Activated naive CD4-positive, alpha-beta T cell treated with anti-CD3 and anti-CD28 coated beads, Interleukin-2, amount 10 ng/mL, durations not matched to agents 7 days and 5 days (primary cell): Measurements from ENCODE around the gene MOGAT2.

Experiments used
- CTCF ChIA-PET: fragments of 350-600 bp; sonication (Branson Sonifier 250); formaldehyde crosslinking; loops from one replicate; lab custom pipeline; 2021; ENCODE audit warnings: antibody characterized with exemption; lab: Charles Lee
- DNase-seq: peaks from one replicate; pipeline ENCODE4 v3.0.0-alpha.2; 2020
- H3K27ac Mint-ChIP-seq: one replicate; pipeline ENCODE4 v1.8.0; 2021; ENCODE audit warnings: mild to moderate bottlenecking, moderate library complexity, mixed read lengths
- H3K27me3 Mint-ChIP-seq: one replicate; pipeline ENCODE4 v1.8.0; 2021; ENCODE audit warnings: mild to moderate bottlenecking, mixed read lengths
- H3K36me3 Mint-ChIP-seq: one replicate; pipeline ENCODE4 v1.8.0; 2021; ENCODE audit warnings: mixed read lengths
- H3K4me1 Mint-ChIP-seq: one replicate; pipeline ENCODE4 v1.8.0; 2021; ENCODE audit warnings: mixed read lengths
- H3K4me3 Mint-ChIP-seq: one replicate; pipeline ENCODE4 v1.8.0; 2021; ENCODE audit warnings: mild to moderate bottlenecking, moderate library complexity, mixed read lengths
- H3K9me3 Mint-ChIP-seq: one replicate; pipeline ENCODE4 v1.8.0; 2021; ENCODE audit warnings: mixed read lengths

MOGAT2 gene

GRCh38 chr11:75771646-75772410 lies 54.2 kb downstream of the MOGAT2 start:
- DNase-seq: no peak
- CTCF ChIA-PET: no interaction called here
- no peaks in the 10 kb centered on the region for H3K9me3 Mint-ChIP-seq

GRCh38 chr11:75773595-75774353 lies 56.1 kb downstream of the MOGAT2 start:
- H3K27ac Mint-ChIP-seq: no peak overlapping the region
- peaks cover 32% of the 10 kb centered on the region for H3K27me3 Mint-ChIP-seq
- H3K36me3 Mint-ChIP-seq: no peaks in the 10 kb centered on the region
- peaks cover 28% of the 10 kb centered on the region for H3K4me1 Mint-ChIP-seq
- H3K4me3 Mint-ChIP-seq: no peak overlapping the region
- CTCF ChIA-PET: interaction anchor here (1.0 to 2.0 kb wide), 2 partner anchors 28 to 68 kb away, joined by 3 to 6 read pairs; no protein-coding TSS in a partner anchor
- peak; percentile 24 for DNase-seq
- H3K9me3 Mint-ChIP-seq: no peaks in the 10 kb centered on the region

More at GRCh38 chr11:75771646-75772410, 54.2 kb downstream of the MOGAT2 start:
- H3K36me3 Mint-ChIP-seq: no peaks in the 10 kb centered on the region
- no peak overlapping the region for H3K4me3 Mint-ChIP-seq
- H3K4me1 Mint-ChIP-seq: peaks cover 24% of the 10 kb centered on the region
- H3K27me3 Mint-ChIP-seq: peaks cover 42% of the 10 kb centered on the region
- H3K27ac Mint-ChIP-seq: no peak overlapping the region

- Mint-ChIP-seq H3K36me3 (no peaks in the 10 kb centered on the region), H3K4me3 (no peak overlapping the region), H3K9me3 (no peaks in the 10 kb centered on the region), H3K4me1 (peaks cover 29% of the 10 kb centered on the region), H3K27ac (no peak overlapping the region), H3K27me3 (peaks cover 20% of the 10 kb centered on the region)
- DNase-seq: no peak
- CTCF ChIA-PET: interaction anchor here (1.0 kb wide), 1 partner anchor 25 kb away, joined by 3 read pairs; no protein-coding TSS in a partner anchor
These were observed 57.4 kb downstream of the MOGAT2 start for GRCh38 chr11:75775056-75775455.

GRCh38 chr11:75776546-75776945 lies 58.9 kb downstream of the MOGAT2 start:
- CTCF ChIA-PET: interaction anchor here (2.0 kb wide), 1 partner anchor 26 kb away, joined by 10 read pairs; no protein-coding TSS in a partner anchor
- Mint-ChIP-seq H3K4me1 (peaks cover 31% of the 10 kb centered on the region), H3K27ac (no peak overlapping the region)

GRCh38 chr11:75777461-75778110 lies 59.9 kb downstream of the MOGAT2 start:
- H3K27me3 Mint-ChIP-seq: no peaks in the 10 kb centered on the region
- CTCF ChIA-PET: interaction anchor here (1.4 to 2.0 kb wide), 2 partner anchors 13 to 25 kb away, joined by 3 to 10 read pairs; no protein-coding TSS in a partner anchor
- no peak overlapping the region for H3K4me3 Mint-ChIP-seq
- H3K36me3 Mint-ChIP-seq: no peaks in the 10 kb centered on the region
- DNase-seq: no peak
- no peaks in the 10 kb centered on the region for H3K9me3 Mint-ChIP-seq
- H3K4me1 Mint-ChIP-seq: peaks cover 31% of the 10 kb centered on the region
- H3K27ac Mint-ChIP-seq: no peak overlapping the region

More at GRCh38 chr11:75776546-75776945, 58.9 kb downstream of the MOGAT2 start:
- DNase-seq: no peak
- Mint-ChIP-seq H3K27me3 (peaks cover 6% of the 10 kb centered on the region), H3K36me3 (no peaks in the 10 kb centered on the region), H3K9me3 (no peaks in the 10 kb centered on the region), H3K4me3 (no peak overlapping the region)

GRCh38 chr11:75778962-75779361 lies 61.3 kb downstream of the MOGAT2 start:
- Mint-ChIP-seq H3K27me3 (no peaks in the 10 kb centered on the region), H3K9me3 (no peaks in the 10 kb centered on the region), H3K4me3 (no peak overlapping the region), H3K36me3 (no peaks in the 10 kb centered on the region), H3K4me1 (peaks cover 30% of the 10 kb centered on the region), H3K27ac (no peak overlapping the region)
- CTCF ChIA-PET: interaction anchor here (1.6 to 2.2 kb wide), 3 partner anchors 15 to 89 kb away, joined by 4 to 12 read pairs (median 7); no protein-coding TSS in a partner anchor
- no peak for DNase-seq

GRCh38 chr11:75779960-75780359 lies 62.3 kb downstream of the MOGAT2 start:
- H3K4me3 Mint-ChIP-seq: no peak overlapping the region
- CTCF ChIA-PET: interaction anchor here (1.6 to 2.2 kb wide), 3 partner anchors 14 to 88 kb away, joined by 4 to 12 read pairs (median 7); no protein-coding TSS in a partner anchor
- H3K4me1 Mint-ChIP-seq: peaks cover 28% of the 10 kb centered on the region
- no peaks in the 10 kb centered on the region for H3K9me3 Mint-ChIP-seq
- no peaks in the 10 kb centered on the region for H3K27me3 Mint-ChIP-seq
- H3K27ac Mint-ChIP-seq: no peak overlapping the region
- no peaks in the 10 kb centered on the region for H3K36me3 Mint-ChIP-seq
- no peak for DNase-seq

GRCh38 chr11:75780888-75781287 lies 63.2 kb downstream of the MOGAT2 start:
- CTCF ChIA-PET: interaction anchor here (2.2 kb wide), 2 partner anchors 13 to 22 kb away, joined by 7 to 12 read pairs; no protein-coding TSS in a partner anchor
- H3K27ac Mint-ChIP-seq: no peak overlapping the region
- H3K36me3 Mint-ChIP-seq: no peaks in the 10 kb centered on the region
- H3K27me3 Mint-ChIP-seq: no peaks in the 10 kb centered on the region
- no peak overlapping the region for H3K4me3 Mint-ChIP-seq
- peaks cover 28% of the 10 kb centered on the region for H3K4me1 Mint-ChIP-seq
- DNase-seq: no peak
- no peaks in the 10 kb centered on the region for H3K9me3 Mint-ChIP-seq

GRCh38 chr11:75781296-75781695 lies 63.7 kb downstream of the MOGAT2 start:
- Mint-ChIP-seq H3K9me3 (no peaks in the 10 kb centered on the region), H3K27ac (no peak overlapping the region), H3K27me3 (no peaks in the 10 kb centered on the region), H3K4me3 (no peak overlapping the region), H3K36me3 (no peaks in the 10 kb centered on the region), H3K4me1 (peaks cover 28% of the 10 kb centered on the region)
- CTCF ChIA-PET: no interaction called here
- no peak for DNase-seq

GRCh38 chr11:75781831-75782230 lies 64.2 kb downstream of the MOGAT2 start:
- DNase-seq: no peak
- Mint-ChIP-seq H3K27me3 (no peaks in the 10 kb centered on the region), H3K27ac (no peak overlapping the region)

More at GRCh38 chr11:75781831-75782230, 64.2 kb downstream of the MOGAT2 start:
- H3K9me3 Mint-ChIP-seq: no peaks in the 10 kb centered on the region
- peaks cover 26% of the 10 kb centered on the region for H3K4me1 Mint-ChIP-seq
- no peak overlapping the region for H3K4me3 Mint-ChIP-seq
- H3K36me3 Mint-ChIP-seq: no peaks in the 10 kb centered on the region
- CTCF ChIA-PET: no interaction called here
